ENCODE results near the gene FIGN.

Gene FIGN

DNA sequence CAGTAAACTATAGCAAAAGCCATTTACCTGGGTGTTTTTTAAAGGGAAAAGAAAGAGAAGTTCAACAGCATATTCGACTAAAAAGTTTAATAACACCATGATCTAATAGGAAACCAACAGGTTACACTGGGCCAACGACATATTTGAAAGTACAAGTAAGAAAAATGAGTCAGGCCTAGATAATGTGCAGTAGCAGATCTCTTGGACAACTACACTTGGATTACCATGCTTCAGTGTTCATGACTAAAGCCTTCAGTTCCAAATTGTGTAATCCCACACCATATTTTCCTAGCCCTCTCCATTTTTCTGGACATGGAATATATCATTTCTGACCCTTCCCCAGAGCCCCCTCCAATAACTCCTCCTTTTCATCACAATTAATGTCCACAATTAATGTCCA lies 39.1 kb upstream of the FIGN start:
- Histone ChIP-seq H3K27me3 (no peaks in the 10 kb centered on the region), H3K36me3 (no peaks in the 10 kb centered on the region), H3K4me1 (no peaks in the 10 kb centered on the region), H3K9me3 (no peaks in the 10 kb centered on the region), H3K4me3 (ENCODE audit: low read depth, low read length) (no peak overlapping the region)
- TF ChIP-seq, protein P1, sequence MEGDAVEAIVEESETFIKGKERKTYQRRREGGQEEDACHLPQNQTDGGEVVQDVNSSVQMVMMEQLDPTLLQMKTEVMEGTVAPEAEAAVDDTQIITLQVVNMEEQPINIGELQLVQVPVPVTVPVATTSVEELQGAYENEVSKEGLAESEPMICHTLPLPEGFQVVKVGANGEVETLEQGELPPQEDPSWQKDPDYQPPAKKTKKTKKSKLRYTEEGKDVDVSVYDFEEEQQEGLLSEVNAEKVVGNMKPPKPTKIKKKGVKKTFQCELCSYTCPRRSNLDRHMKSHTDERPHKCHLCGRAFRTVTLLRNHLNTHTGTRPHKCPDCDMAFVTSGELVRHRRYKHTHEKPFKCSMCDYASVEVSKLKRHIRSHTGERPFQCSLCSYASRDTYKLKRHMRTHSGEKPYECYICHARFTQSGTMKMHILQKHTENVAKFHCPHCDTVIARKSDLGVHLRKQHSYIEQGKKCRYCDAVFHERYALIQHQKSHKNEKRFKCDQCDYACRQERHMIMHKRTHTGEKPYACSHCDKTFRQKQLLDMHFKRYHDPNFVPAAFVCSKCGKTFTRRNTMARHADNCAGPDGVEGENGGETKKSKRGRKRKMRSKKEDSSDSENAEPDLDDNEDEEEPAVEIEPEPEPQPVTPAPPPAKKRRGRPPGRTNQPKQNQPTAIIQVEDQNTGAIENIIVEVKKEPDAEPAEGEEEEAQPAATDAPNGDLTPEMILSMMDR (IDR thresholded peaks at IDR 0.05; ENCODE audit: low read depth, low read length) = no peak
- no peak for DNase-seq

DNA sequence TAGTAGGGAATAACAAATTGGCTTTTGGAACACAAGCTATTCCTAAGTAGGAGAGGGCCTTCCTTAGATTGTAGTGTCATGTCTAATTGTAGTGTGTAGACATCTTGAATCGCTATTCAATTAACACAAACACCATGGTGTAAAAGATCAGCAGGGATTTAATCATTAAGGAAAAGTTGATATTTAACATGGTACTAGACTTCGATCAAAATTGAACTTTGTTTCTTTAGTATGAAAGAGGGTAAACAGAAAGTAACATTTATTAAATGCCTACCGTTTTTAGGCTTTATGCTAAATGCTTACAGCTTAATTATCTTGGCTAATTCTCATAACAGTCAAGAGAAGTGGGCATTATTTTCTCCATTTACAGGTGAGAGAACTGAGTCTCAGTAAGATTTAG lies 37.5 kb upstream of the FIGN start:
- no peaks in the 10 kb centered on the region for H3K4me1 ChIP-seq
- no peaks in the 10 kb centered on the region for H3K36me3 ChIP-seq
- H3K4me3 ChIP-seq (ENCODE audit: low read depth, low read length) = no peak overlapping the region
- H3K9me3 ChIP-seq = no peaks in the 10 kb centered on the region
- TF ChIP-seq, protein P1 (IDR thresholded peaks at IDR 0.05; ENCODE audit: low read depth, low read length) = no peak
- no peaks in the 10 kb centered on the region for H3K27me3 ChIP-seq
- DNase-seq = no peak

DNA sequence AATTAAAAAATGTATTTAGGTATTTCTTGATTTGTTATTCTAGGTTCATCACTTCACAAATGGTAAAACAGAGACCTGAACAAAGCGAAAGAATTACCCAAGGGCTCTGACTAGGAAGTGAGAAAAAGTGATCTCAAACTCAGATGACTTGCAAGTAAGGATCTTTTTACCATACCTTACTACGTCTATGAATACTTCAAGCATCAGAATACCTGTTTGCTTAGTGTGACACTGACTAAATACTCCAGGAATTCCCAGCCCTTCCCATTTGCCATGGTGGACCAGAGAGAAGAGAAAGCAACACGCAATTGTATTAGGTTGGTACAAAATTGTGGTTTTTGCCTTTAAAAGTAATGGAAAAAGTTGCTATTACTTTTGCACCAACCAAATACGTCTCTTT lies 35.8 kb upstream of the FIGN start:
- TF ChIP-seq, protein P1 (IDR thresholded peaks at IDR 0.05; ENCODE audit: low read depth, low read length) = no peak
- Histone ChIP-seq H3K36me3 (no peaks in the 10 kb centered on the region), H3K9me3 (no peaks in the 10 kb centered on the region), H3K4me3 (ENCODE audit: low read depth, low read length) (no peak overlapping the region), H3K27me3 (no peaks in the 10 kb centered on the region), H3K4me1 (no peaks in the 10 kb centered on the region)
- DNase-seq = no peak

DNA sequence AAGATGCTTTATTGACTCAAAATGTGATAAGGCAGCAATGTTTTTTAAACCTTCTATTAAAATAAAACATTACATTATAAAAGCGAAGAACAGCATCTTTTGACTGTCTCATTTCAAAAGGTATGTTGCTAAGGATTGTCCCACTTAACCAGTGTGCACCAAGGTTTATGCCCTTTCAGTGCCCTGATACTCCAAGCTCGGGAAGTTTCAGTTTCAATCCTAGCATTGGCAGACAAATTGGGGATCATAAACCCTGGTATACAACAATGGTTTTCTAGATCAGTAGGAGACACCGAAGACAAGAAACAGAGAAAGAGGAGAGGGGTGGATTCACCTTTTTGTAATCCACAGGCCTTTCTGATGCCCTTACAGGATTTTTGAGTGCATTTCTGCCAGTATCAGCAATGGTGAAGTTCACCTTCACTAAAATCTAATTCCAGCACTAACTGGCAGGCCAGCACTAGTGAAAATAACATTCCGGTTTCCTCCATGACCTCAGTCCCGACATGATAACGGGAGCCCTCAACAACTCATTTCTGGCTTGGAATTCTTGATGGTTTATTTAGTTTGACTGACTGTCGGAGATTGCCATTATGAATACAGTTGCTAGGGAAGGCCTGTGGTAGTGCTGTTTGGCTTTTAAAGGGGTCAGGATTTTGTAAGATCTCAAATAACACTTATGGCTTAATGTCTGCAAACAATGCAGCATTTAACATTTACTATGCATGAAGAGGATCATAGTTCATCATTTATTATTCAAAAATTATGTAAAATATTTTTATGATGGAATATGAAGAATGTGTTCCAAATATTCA lies 33.3 kb upstream of the FIGN start:
- Histone ChIP-seq H3K4me3 (ENCODE audit: low read depth, low read length) (no peak overlapping the region), H3K36me3 (no peaks in the 10 kb centered on the region), H3K27me3 (no peaks in the 10 kb centered on the region), H3K9me3 (no peaks in the 10 kb centered on the region), H3K4me1 (no peaks in the 10 kb centered on the region)
- no peak for DNase-seq
- TF ChIP-seq, protein P1 (IDR thresholded peaks at IDR 0.05; ENCODE audit: low read depth, low read length) = no peak

DNA sequence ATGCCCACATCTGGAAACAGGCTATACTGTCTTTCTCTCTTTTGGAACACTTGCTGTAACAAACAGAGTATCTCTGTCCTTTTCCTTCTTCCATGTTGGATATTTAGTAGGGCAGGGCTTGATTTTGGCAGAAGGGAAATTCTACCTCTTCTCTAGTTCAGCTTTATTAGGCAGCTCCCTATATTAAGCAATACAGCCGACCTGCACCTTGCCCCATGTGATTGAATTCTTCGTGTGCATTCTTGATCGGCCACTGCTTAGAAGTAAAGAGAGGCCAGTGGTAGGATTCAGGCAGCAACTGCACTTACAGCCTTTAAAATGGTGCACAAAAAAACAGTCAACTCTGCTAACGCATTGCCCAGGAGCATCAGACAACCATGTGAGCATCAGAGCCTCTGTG lies 31.3 kb upstream of the FIGN start:
- TF ChIP-seq, protein P1 (IDR thresholded peaks at IDR 0.05; ENCODE audit: low read depth, low read length) = no peak
- no peak for DNase-seq
- Histone ChIP-seq H3K9me3 (no peaks in the 10 kb centered on the region), H3K4me1 (no peaks in the 10 kb centered on the region), H3K4me3 (ENCODE audit: low read depth, low read length) (no peak overlapping the region), H3K27me3 (no peaks in the 10 kb centered on the region), H3K36me3 (no peaks in the 10 kb centered on the region)

DNA sequence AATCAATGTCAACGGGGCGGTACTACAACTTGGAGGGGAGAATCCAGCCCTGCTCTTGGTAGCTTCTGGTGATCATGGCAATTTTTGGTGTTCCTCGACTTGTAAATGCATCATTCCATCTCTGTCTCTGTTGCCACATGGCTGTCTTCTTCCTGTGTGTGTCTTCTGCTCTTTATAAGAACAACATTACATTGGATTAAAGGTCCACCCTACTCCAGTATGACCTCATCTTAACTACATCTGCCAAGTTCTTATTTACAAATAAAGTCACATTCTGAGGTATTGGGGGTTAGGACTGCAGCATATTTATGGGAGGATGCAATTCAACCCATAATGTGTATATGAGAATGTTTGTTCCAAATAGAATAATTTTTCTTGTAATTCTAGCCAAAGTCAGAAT lies 28.8 kb upstream of the FIGN start:
- Histone ChIP-seq H3K9me3 (no peaks in the 10 kb centered on the region), H3K27me3 (no peaks in the 10 kb centered on the region), H3K4me1 (no peaks in the 10 kb centered on the region), H3K4me3 (ENCODE audit: low read depth, low read length) (no peak overlapping the region), H3K36me3 (no peaks in the 10 kb centered on the region)
- TF ChIP-seq, protein P1 (IDR thresholded peaks at IDR 0.05; ENCODE audit: low read depth, low read length) = no peak
- no peak for DNase-seq
